GM08714 (cell line): Measurements from ENCODE around the gene ZNF148.

Source experiments
- H3K4me3 ChIP-seq: fragments of 200-500 bp; sonication (Bioruptor generic); 2 replicates; pipeline ENCODE4 v1.5.1; 2014; ENCODE audit warnings: mild to moderate bottlenecking, low read length, inconsistent platforms
- ZNF274 ChIP-seq: IDR thresholded peaks from 2 replicates; pipeline ENCODE4 v1.6.1; 2012; ENCODE audit warnings: mild to moderate bottlenecking, low read depth, low read length

Gene ZNF148

GRCh38 chr3:125214738-125215137, 160.4 kb downstream of the ZNF148 start:
- H3K4me3 ChIP-seq, result no peak overlapping the region
- TF ChIP-seq ZNF274, result no peak

DNA sequence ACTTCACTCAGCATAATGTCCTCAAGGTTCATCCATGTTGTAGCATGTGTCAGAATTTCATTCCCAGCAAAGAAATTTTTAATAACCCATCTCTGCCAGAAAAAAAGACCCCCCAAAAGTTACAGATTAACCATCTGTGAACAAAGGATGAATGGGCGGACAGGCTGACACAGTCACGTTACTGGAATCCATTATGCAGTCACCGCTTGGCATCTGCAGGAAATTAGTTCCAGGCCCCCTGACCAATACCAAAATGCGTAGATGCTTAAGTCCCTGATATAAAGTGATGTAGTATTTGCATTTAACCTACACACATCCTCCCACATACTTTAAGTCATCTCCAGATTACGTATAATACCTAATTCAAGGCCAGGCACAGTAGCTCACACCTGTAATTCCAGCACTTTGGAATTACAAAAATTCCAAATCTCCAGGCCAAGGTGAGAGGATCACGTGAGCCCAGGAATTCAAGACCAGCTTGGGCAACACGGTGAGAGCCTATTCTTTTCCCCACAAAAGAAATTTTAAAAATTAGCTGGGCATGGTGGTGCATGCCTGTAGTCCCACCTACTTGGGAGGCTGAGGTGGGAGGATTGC, 161.1 kb downstream of the ZNF148 start:
- TF ChIP-seq ZNF274, result no peak
- H3K4me3 ChIP-seq, result no peak overlapping the region

- TF ChIP-seq ZNF274, result no peak
- H3K4me3 ChIP-seq, result no peak overlapping the region
Observed at GRCh38 chr3:125213364-125213755, 161.8 kb downstream of the ZNF148 start.

DNA sequence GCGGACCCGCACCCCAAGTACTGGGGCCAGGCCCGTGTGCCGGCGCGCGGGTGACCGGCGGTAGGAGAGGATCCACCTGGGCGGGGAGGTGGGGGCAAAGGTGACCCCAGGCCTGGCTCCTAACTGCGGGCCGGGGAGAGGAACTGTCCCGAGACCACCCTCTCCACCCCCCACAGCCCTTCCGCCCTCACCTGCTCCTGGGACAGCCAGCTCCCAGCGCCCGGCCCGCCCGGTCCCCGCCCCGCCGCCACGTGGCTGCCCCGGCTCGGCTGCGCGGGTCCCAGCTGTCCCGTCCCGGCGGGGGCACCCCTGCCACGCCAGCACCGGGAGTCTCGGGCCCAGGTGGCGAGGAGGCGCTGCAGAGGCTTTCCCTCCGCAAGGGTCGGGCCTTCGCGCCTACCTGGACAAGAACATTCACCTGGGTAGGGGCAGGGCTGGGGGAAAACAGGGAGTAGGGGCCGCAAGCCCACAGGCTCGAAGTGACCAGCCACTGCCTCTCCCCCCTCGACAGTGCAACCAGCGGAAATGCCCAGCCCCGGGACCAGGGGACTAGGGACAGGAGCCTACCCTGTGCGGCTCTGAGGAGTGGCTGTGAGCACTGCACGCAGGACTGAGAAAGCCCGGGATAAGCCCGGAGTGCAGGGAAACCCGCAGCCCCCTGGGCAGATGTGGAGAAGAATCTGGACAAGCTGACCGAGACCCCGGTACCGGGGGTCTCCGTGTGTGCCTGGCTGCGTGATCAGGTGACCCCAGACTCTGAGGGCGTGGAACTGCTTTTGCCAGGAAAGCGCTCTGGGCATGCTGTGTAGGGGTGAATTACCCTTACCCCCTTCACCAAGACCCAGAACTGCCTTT, 162.4 kb downstream of the ZNF148 start, which contains the start of gene SLC12A8:
TSS of gene SLC12A8 (minus strand) at position 240 of the 855 bp plus-strand sequence. CDS start 1,399 bp downstream, outside the sequence.
- no peak for TF ChIP-seq ZNF274
- H3K4me3 ChIP-seq, result peak within 1 kb of the TSS; percentile 29; the same call in 1 of the 2 replicates

DNA sequence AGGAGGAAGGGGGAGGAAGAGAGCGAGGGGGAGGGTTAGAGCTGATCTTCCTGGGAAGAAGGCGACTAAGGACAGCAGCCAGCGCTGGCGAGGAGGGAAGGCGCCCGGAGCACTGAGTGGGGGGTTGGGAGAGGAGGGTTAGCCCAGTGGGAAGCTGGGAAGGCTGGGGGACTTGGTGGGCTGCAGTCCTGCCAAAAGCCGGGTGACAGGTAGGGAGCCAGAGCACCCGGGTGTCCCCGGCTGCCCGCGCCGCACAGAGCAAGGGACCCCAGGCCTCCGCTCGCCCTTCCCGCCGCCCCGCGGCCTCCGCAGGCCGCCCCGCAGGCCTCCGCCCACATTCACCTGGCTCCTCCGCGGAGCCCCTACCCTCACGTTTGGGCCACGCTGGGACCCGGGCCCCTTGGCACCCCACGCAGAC, 163.0 kb downstream of the ZNF148 start:
- peak overlapping the region; percentile 29; the same call in 1 of the 2 replicates for H3K4me3 ChIP-seq
- TF ChIP-seq ZNF274, result no peak

DNA sequence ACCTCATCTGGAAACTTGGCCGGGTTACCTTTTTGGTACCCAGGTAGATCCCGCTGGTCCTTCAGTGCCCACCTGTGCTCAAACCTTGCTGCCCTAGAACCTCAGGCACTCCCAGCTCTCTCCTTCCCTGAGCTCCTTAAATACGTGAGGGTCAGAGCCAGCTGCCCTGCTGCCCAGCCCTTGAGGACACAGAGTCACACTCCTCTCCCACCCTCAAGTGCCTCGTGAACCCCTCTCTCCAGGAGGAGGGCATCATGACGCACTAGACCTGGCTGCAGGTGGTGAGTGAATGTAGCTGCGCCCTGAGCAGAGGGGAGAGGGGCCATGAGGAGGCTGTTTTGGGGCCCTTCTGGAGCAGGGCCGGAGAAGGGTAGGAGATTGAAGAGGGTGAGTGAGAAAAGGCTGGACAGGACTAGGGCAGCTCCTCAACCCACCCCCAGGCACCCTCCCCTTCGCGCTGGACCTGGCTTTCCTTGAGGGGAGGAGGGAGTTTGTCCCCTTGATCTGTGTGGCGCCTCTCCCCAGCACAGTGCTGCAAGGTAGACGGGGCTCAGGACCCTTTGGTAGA, 163.5 kb downstream of the ZNF148 start:
- H3K4me3 ChIP-seq, result no peak overlapping the region
- no peak for TF ChIP-seq ZNF274

GRCh38 chr3:125207949-125208568, 167.1 kb downstream of the ZNF148 start:
- TF ChIP-seq ZNF274, result no peak

DNA sequence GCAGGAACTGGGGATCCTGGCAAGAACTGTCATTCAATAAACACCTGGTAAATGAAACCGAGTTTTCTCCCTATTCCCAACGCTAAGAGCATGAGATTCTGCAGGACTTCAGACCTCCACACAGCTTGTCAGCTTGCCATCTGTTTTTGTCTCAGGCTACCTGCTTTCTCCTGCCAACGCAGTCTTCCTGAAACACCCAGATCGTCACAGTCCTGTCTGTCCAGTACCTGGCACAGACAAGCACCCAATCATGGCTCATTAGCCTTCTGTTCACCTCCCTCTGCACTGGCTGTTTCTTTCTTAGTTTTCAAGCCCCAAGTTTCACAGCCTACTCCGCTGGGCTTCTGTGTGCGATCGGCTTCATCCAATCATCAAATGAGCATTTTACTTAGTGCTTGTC, 167.6 kb downstream of the ZNF148 start:
- no peak overlapping the region for H3K4me3 ChIP-seq
- no peak for TF ChIP-seq ZNF274

More at GRCh38 chr3:125207949-125208568, 167.1 kb downstream of the ZNF148 start:
- no peak overlapping the region for H3K4me3 ChIP-seq

GRCh38 chr3:125206934-125207333, 168.2 kb downstream of the ZNF148 start:
- no peak for TF ChIP-seq ZNF274
- H3K4me3 ChIP-seq, result no peak overlapping the region

DNA sequence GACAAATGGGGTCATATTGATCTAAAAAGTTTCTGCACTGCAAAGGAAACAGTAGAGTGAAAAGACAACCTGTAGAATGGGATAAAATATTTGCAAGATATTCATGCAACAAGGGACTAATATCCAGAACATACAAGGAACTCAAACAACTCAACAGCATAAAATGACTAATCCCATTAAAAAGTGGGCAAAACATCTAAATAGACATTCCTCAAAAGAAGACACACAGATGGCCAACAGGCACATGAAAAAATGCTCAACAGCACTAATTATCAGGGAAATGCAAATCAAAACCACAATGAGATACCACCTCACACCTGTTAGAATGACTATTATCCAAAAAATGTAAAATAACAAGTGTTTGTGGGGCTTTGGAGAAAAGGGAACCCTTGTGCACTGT, 171.4 kb downstream of the ZNF148 start:
- H3K4me3 ChIP-seq, result no peak overlapping the region
- TF ChIP-seq ZNF274, result no peak

- no peak for TF ChIP-seq ZNF274
- H3K4me3 ChIP-seq, result no peak overlapping the region
Observed at GRCh38 chr3:125202197-125202596, 172.9 kb downstream of the ZNF148 start.

- TF ChIP-seq ZNF274, result no peak
Observed at GRCh38 chr3:125200731-125201139, 174.4 kb downstream of the ZNF148 start.

DNA sequence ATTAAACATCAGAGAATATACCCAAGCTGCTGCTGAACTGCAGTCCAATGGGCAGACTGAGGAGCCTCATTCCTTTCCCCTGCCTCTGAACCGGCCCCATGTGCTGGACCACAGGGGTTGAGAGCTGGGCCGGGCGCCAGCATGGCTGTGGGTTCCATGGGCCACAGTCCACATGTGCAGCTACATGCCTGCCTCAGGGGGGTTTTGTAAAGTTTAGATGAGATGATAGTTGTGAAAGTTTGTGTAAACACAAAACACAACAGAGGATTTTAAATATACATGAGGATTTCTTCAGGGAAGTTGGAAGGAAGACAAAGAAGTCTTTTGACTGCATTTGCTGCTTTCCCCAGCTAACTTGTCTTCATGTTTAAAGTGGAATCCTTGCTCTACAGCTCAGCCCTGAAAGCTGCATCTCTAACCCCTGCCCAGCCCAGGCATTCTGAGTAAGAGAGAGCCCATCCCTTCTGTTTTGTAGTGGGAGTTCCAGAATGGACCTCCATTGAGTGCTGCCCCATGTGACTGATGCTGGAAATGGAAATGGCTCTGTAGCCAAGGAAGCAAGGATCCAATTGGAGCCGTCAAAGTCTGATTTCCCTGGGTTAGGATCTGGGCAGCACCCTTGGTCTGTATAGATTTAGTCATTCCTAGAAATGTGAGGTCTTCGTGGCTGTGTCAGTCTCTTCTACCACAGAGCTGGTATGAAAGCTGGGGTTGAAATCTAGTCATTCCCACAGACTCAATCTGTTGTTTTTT, 180.1 kb downstream of the ZNF148 start:
- H3K4me3 ChIP-seq, result no peak overlapping the region
- no peak for TF ChIP-seq ZNF274

More at GRCh38 chr3:125200731-125201139, 174.4 kb downstream of the ZNF148 start:
- peak overlapping the region; percentile 16; the same call in 1 of the 2 replicates for H3K4me3 ChIP-seq
